Hematopoietic multipotent progenitor cell treated with erythropoietin and hydrocortisone succinate and interleukin-3 and kit ligand, for 6 days (in vitro differentiated cells): Measurements from ENCODE around the gene DPP6.

Source experiments
- DNase-seq: peaks from one replicate; pipeline ENCODE4 v3.0.0-alpha.2; 2015

The DPP6 gene

GRCh38 chr7:154424350-154424749, 372.2 kb downstream of the DPP6 start:
- no peak for DNase-seq

GRCh38 chr7:154425271-154425670, 373.1 kb downstream of the DPP6 start:
- DNase-seq: no peak

DNA sequence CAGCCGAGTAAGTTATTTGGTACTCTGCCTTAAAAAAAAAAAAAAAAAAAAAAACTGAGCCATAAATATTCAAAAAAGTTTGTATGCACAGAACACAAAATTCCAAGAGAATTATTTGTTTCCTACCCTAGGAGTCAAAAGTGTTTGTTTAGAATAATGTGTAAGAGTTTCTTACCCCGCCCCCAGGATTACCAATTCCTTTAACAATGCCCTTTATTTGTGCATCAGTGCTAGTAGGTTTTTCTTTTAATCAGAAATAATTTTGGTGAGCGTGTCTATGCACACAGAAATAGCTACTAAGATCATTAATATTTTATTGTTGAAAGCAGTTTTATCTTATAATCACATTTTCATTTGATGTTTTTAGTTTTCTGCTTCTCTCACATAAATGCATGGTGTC, 374.6 kb downstream of the DPP6 start:
- DNase-seq: no peak

GRCh38 chr7:154427533-154427932, 375.3 kb downstream of the DPP6 start:
- DNase-seq: no peak

DNA sequence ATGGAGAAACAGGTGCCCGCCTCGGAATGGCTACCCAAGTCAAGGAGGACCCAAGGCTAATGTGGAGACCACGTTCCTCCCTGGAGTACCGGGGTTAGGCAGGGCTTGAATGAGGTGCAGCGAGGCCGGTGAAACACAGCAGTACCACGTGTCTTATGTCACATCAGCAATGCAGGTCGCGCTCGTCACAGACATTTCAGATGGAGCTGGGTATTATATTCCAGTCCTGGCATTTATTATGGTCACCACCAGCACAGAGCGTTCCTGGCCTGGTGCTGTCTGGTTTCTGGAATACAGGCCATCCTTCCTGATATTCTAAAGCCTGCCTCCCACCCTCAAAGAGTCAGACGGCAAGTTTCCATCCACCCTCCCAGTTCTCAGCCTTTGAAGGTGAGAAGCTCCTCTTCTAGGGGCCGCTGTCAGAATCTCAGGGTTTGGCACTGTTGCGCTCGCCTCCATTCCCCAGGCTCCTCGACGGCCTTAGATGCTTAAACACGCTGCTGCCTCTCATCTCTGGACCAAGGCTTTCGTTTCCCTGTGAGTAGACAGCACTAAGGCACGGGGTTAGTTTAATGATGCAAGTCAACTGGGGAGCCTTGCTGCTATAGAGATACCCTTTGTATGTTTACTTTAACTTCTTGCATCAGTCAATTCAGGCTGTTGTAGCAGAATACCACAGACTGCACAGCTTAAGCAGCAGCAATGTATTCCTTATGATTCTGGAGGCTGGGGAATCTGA, 377.6 kb downstream of the DPP6 start:
- no peak for DNase-seq

DNA sequence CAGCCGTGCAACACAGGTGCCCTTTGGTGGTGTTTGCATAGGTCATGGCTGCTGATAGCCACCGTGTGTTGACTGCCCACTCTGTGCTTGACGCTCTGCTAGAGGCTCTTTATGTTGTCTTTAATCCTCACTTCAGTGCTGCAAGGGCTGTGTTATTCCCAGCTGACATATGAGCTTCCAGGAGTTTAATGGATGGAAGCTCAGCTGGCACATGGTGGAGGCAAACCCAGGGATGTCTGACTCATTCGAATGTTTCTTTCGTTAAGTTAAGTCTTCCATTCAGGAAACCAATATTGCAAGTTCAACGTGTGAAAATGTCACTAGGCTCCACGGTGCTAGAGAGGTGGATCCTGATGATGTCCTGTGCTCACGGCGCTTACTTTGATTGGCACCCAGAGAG, 378.4 kb downstream of the DPP6 start:
- no peak for DNase-seq

GRCh38 chr7:154431045-154431444, 378.8 kb downstream of the DPP6 start:
- DNase-seq: no peak

- DNase-seq: no peak
These were observed 381.7 kb downstream of the DPP6 start for GRCh38 chr7:154433632-154434598.

DNA sequence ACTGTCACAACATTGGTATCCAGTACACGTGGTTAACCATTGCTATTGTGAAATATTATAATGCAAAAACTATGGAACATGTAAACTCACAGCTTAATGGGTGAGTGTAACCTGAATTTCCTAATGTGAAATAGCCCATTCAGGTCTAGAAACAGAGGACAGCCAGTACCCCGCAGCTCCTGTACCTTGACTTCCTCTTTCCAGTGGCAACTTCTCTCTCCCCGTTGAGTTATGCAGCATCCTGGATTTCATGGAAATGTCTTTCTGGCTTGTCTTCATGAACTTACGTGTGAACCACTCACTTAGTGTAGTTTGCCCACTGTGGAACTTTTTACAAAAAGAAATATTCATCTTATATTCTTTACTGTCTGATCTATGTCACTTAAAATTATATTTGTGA, 384.4 kb downstream of the DPP6 start:
- DNase-seq: no peak

- DNase-seq: no peak
These were observed 385.0 kb downstream of the DPP6 start for GRCh38 chr7:154437234-154437633.

- DNase-seq: no peak
These were observed 386.6 kb downstream of the DPP6 start for GRCh38 chr7:154438571-154439367.

DNA sequence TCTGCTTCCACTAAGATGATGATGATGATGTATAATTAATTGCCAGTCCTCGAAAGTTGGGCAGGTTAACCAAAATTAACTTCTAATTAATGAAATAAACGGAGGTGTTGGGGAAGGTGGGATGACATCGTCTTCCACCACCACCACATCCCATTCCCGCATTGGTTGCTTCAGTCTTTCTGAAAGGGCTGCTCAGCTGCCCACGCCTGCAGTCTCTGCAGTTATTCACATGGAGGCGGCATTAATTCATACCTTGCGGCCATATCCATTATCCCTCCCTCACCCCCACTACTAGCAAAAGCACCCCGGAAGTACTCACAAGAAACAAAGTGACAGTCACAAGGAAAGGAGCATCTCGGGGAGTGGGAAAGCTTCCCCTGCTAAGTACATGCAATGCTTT, 387.9 kb downstream of the DPP6 start:
- no peak for DNase-seq

DNA sequence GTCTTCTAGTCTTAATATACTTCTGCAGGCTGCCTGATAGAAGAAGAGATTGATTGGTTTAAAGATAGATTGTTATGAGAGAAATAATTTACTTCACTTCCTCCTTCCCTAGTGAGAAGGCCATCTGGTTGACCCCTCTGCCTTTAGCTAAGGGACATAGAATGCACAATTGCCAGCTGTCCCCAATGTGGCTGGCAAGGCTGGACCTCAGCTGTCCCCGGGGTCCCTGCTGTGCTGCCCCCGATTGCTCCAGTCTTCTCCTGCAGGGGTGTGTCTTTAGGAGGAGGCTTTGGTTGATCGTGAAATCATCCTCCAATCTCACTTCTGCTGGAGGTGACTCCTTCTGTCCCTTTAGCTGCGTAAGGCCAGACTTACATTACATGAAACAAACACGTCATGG, 388.5 kb downstream of the DPP6 start:
- DNase-seq: no peak

DNA sequence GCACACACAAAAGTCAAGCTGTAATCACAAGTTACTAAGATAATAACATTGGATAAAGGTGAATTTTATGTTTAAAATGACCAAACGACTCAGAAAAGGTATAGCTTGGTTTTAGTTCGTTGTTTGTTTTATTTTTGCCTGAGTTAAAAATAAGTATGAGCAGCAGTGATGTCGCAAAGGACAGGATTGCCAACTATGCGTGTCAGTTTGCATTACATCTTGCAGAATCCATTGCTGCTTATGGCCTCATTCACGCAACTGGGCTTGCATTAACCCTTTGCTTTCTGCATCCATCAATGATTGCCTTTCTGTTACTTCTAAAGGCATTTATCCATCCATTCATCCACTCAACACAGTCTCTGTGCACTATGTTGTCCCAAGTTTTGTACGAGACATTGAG, 389.6 kb downstream of the DPP6 start:
- no peak for DNase-seq

GRCh38 chr7:154442939-154443338, 390.7 kb downstream of the DPP6 start:
- no peak for DNase-seq

- DNase-seq: no peak
These were observed 398.3 kb downstream of the DPP6 start for GRCh38 chr7:154450451-154450850.

DNA sequence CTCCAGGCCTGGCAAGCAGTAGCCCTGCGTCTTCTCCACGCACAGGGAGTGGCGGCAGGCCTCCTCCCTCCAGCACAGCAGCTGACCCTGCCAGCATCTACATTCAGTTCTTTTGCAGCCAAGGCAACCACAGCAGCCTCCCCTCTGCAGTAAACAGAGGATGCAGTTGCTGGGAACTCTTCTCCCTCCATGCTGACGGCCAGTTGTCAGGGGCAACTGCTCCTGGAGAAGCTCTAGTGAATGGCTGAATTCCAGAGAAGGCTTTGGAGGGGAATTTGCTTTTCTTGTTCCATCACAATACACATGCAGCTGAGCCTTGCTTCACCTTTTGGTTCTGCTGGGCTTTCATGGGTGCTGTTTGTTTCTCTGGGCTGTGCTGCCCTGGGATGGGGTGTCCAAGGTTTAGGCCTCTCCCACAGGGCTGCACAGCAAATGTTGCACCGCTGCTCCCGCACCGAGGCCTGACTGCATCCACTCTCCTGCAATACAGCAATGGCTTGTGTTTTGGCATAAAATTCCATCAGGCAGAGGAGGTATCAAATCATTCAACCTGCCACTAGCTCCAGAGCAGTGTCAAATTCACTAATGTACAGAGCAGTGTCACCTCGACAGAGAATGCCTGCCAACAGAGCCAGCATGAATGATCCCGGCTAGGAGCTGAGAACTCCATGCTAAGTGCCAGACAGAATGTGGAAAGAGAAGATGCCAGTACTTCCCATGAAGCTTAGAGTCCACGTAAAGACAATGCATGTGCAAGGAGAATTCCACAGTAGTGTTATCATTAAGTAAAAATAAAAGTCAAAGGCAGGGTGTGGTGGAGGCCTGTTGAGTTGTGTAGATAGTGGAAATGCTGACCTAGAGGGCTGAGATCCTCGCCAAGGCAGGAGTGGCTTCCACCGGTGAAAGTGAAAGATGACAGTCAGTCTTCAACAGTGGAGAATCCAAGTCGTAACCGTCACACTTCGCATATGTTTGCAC, 399.6 kb downstream of the DPP6 start:
- no peak for DNase-seq

- DNase-seq: no peak
These were observed 411.6 kb downstream of the DPP6 start for GRCh38 chr7:154463794-154464193.

GRCh38 chr7:154469652-154470051, 417.5 kb downstream of the DPP6 start:
- no peak for DNase-seq

- no peak for DNase-seq
These were observed 420.1 kb downstream of the DPP6 start for GRCh38 chr7:154472343-154472742.

DNA sequence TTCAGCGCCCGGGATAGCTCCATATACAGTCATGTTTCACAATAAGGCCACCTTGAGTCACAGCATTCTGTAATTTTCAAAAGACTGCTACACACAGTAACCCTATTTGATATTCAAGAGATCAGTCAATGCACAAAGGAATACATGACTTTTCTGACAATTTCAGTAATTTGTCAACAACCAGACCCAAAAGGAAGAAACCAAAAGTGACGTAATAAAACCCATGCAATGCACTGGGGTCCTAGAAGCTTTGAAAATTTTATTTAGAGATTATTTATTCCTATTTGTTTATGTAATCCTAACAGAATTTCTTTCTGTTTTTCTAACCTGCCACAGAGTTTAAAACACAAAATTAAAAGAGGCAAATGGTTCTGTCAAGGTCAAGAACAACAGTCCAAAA, 421.2 kb downstream of the DPP6 start:
- no peak for DNase-seq

DNA sequence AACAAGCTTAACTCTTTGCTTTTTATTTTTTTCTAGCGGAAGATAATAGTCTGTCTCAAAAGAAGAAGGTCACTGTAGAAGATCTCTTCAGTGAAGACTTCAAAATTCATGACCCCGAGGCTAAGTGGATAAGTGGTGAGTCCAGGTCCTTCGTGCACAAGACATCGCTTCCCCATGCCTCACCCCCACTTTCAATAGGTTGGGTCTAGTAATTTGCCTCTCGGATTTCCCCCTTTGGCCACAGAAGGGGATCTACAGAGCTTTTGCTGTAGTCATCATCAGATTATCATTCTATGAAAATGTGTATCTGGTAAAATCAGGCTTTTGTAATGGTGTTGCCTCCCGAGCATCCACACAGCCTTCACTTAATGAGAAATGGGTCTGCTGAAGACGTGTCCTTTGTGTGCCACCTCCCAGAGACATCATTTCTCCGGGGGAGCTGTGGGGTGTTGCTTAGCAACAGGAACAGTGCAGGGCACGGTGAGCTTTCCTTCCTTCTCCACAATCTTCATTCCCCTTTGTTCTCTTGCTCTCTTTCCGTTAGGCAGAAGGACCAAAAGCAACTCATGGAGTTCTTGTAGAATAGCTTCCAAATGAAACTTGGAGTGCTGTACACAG, 422.8 kb downstream of the DPP6 start:
- DNase-seq: no peak
